HFF-Myc (cell line): ENCODE measurements around the gene GCK.
A peak's percentile ranks its signal among the peaks of the same experiment; 100 is the strongest.

Experiments
- DNase-seq: peaks from one replicate; pipeline ENCODE4 v3.0.0-alpha.2; 2011; ENCODE audit warnings: low read depth; ENCODE audit errors: extremely low read depth
- H3K4me3 ChIP-seq: replicated peaks from 2 replicates; pipeline ENCODE4 v1.5.1; 2011; ENCODE audit warnings: low read depth, mild to moderate bottlenecking, control low read depth, low read length
- CTCF ChIP-seq: IDR thresholded peaks from 2 replicates; pipeline ENCODE4 v1.5.1; 2012; ENCODE audit warnings: mild to moderate bottlenecking, low read depth, low read length, control low read depth; ENCODE audit errors: missing control alignments

Gene GCK

DNA sequence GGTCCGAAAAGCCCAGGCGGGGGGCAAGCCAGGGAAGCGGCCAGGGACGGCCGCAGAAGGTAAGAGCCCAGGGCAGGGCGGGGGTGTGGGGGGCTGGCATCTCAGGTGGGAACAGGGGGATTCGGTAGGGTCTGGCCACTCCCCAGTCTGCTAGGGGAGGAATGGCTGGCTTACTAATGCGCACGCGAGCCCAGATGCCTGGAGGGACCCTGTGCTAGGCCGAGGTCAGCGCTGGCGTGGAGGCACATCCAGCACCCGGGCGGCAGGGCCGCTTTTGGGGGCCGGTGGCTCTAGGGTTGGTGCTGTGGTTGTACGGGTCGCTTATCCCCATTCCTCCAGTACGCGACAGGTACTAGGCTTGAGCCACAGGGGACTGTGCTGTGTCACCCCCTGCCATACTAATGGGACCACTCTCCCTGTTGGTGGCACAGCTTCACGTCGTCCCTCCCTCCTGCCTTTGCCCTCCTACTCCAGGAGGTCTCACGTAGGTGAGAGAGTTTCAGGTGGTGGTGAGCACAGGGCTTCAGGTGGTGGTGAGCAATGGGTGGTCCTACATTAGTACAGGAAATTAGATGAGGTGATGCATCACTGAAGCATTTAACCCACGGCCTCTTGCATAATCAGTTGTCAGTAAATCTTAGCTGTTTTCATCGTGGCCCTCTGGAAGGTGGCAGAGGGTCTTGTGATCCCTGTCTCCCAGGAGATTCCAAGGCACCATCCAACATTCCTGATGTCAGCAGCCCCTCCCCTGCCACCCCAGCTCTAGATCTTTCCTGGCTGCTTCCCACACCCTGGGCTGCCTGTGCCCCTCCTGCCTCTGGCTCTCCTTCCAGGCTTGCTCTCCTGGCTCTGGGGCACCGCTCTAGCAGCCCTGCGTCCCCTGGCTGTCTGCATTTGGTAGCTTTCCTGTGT is 84.1 kb downstream of the GCK start:
- peak overlapping the region; percentile 55 for H3K4me3 ChIP-seq
- no peak for TF ChIP-seq CTCF
- DNase-seq, result no peak

- DNase-seq, result no peak
- peak within 1 kb of the TSS; percentile 55 for H3K4me3 ChIP-seq
- no peak for TF ChIP-seq CTCF
Measured at GRCh38 chr7:44103923-44104859, 85.0 kb downstream of the GCK start, which contains the start of gene AEBP1. Gene AEBP1 (plus strand): TSS chr7:44104345. CDS start chr7:44104666, 321 bp downstream.

DNA sequence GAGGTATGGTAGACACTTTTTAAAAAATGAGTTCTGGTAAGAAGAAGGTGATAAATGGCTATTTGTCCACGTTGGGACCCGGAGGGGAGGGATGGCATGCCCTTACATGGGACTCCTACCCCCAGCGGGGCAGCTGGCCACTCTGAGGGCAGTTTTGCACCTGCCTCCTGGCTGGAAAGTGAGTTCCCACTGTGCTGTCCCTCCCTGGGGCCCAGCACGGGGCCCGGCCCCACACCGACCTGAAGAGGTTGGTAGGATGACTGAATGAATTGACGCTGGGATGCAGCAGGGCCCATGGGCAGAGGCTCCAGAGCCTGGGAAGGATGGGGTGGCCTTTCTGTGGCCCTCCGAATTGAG is 85.7 kb downstream of the GCK start:
- no peak for DNase-seq
- 0 out of 2 replicates have a peak overlapping the region, but pooled peaks have one; percentile 5 for H3K4me3 ChIP-seq
- TF ChIP-seq CTCF, result no peak

DNA sequence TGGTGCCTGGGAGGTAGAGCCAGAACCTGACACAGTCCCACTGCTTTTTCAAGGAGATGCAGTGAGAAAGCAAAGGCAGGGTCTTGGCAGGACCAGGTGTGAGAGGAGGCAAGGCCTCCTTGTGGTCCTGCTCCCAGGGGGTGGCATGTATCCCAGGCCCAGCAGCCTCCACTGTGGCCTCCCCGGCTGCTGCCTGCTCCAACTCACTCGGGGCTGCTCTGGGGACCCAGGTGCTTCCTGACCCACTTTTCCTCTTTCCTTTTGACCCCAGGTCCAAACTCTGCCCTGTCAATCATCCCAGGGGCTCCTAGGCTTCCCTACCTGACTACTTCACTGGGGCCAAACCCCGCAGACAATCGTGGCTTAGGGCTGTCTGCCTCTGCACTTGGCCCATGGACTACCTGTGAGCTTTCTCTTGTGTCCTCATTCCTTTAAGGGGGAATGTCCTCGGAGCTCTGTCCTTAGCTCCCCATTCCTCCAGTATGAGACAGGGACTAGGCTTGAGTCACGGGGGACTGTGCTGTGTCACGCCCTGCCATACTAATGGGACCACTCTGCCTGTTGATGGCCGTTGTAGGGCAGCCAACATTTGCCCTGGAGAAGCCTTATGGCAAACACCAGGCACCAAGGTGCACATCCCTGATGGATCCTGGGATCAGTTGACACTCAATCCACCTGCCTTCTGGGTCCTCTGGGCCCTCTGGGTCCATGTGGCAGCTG is 86.2 kb downstream of the GCK start:
- TF ChIP-seq CTCF, result no peak
- H3K4me3 ChIP-seq, result no peak overlapping the region
- no peak for DNase-seq

DNA sequence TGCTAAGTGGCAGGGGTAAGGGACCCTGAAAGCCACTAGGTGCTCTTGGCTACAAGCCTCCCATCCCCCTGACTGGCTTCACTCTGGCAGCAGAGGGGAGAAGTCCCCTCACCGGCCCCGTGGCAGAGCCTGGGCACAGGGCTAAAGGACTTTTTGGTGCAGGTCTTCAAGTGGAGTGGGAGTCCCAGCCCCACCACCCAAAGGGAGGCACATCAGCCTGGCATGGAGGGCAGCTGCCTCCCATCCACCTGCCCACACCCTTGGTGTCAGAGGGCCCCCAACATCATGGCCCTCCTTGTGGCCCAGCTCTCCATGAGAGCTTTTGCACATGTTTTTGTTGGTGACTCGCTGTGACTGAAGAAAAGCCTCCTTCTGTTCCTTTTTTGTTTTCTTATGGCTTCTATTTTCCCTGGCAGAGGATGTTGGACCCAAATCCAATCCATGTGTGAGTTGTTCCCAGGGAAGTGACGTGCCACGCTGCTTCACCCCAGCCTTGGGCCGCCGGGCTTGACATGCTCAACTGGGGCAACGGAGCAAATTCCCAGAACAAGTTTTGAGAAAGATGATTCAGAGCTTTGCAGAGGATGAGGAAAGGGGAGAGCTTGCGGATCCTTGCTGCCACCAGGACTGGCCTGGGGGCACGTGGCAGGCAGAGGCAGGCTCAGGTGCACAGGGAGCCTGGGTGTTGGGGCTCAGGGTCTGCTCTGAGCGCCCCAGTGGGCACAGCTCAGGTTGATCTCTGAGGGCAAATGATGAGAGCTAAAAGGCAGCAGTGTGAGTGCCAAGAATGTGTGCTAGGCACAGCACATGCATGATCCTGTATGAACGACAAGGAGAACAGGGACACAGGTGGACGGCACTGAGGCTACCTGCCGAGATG is 87.0 kb downstream of the GCK start:
- DNase-seq, result peak; percentile 47
- H3K4me3 ChIP-seq, result no peak overlapping the region
- no peak for TF ChIP-seq CTCF
